Smooth muscle cell (in vitro differentiated cells): ENCODE data around the gene APBA1. TPM values are rescaled to one million over a fixed set of nuclear protein-coding genes. Genes with fewer than 3 reads are reported as not detected.

Experiments
- DNase-seq: peaks from one replicate; lab custom pipeline; 2025; ENCODE audit not compliant: unreplicated experiment; lab: John Stamatoyannopoulos, UW
- H2AFZ ChIP-seq: fragments of 200-600 bp; sonication (generic); 2 replicates; pipeline ENCODE4 v1.6.0; 2016; ENCODE audit warnings: antibody characterized with exemption, low read depth, mild to moderate bottlenecking
- H3F3A ChIP-seq: fragments of 200-600 bp; sonication (generic); 2 replicates; pipeline ENCODE4 v1.6.0; 2017; ENCODE audit warnings: antibody characterized with exemption, low read depth
- H3K27ac ChIP-seq: fragments of 200-600 bp; sonication (generic); 2 replicates; pipeline ENCODE4 v1.5.1; 2016; ENCODE audit warnings: low read depth, mild to moderate bottlenecking
- H3K27me3 ChIP-seq: fragments of 200-600 bp; sonication (generic); 2 replicates; pipeline ENCODE4 v1.6.1; 2016; ENCODE audit warnings: low read depth, mild to moderate bottlenecking
- H3K36me3 ChIP-seq: fragments of 200-600 bp; sonication (generic); 2 replicates; pipeline ENCODE4 v1.5.1; 2016; ENCODE audit warnings: low read depth
- H3K4me1 ChIP-seq: fragments of 200-600 bp; sonication (generic); 2 replicates; pipeline ENCODE4 v1.5.1; 2016; ENCODE audit warnings: low read depth
- H3K4me2 ChIP-seq: fragments of 200-600 bp; sonication (generic); 2 replicates; pipeline ENCODE4 v1.6.0; 2016; ENCODE audit warnings: mild to moderate bottlenecking
- H3K4me3 ChIP-seq: fragments of 200-600 bp; sonication (generic); 2 replicates; pipeline ENCODE4 v1.5.1; 2016; ENCODE audit warnings: mild to moderate bottlenecking
- H3K79me2 ChIP-seq: fragments of 200-600 bp; sonication (generic); 2 replicates; pipeline ENCODE4 v1.6.0; 2016; ENCODE audit warnings: low read depth, mild to moderate bottlenecking
- H3K9ac ChIP-seq: fragments of 200-600 bp; sonication (generic); 2 replicates; pipeline ENCODE4 v1.6.0; 2016; ENCODE audit warnings: low read depth
- H3K9me3 ChIP-seq: fragments of 200-600 bp; sonication (generic); replicated peaks from 2 replicates; pipeline ENCODE4 v1.5.1; 2016; ENCODE audit warnings: low read depth
- H4K20me1 ChIP-seq: fragments of 200-600 bp; sonication (generic); 2 replicates; pipeline ENCODE4 v1.6.0; 2016; ENCODE audit warnings: low read depth
- CTCF ChIP-seq: fragments of 200-600 bp; sonication (generic); IDR thresholded peaks from 2 replicates; pipeline ENCODE4 v1.5.1; 2017; ENCODE audit warnings: borderline replicate concordance, mild to moderate bottlenecking, antibody characterized with exemption; ENCODE audit not compliant: insufficient read depth, poor library complexity, severe bottlenecking
- WGBS: methylation state at CpG from one replicate; pipeline ENCODE4 v1.1.7; 2016; ENCODE audit warnings: low lambda C conversion rate; 5-methylcytosine and 5-hydroxymethylcytosine counted together
- polyA plus RNA-seq: library from polyadenylated mRNA; unstranded; fragments of >200 nt; fragmentation: Nextera tagmentation; extraction: Ambion mirVana; gene quantifications from 2 replicates; pipeline ENCODE4 v1.2.1, GENCODE V29; 2016
- total RNA-seq: library from RNA; depleted of rRNA; stranded (reverse); fragments of >200 nt; gene quantifications from 2 replicates; pipeline ENCODE4 v1.2.3, GENCODE V29; 2014

APBA1 gene
- total and polyA plus RNA-seq, 2 experiments from 2014 or later, result 1.4 to 6.1 TPM

GRCh38 chr9:69660304-69660703, 11.9 kb downstream of the APBA1 start:
- peaks cover 7% of the 10 kb centered on the region for H3K27me3 ChIP-seq
- H3K36me3 ChIP-seq, result no peaks in the 10 kb centered on the region
- no peak overlapping the region for H3K4me3 ChIP-seq
- H3K9me3 ChIP-seq, result no peaks in the 10 kb centered on the region
- WGBS, result 33% methylated on average over 2 of the region's 2 CpGs
- no peaks in the 10 kb centered on the region for H3F3A ChIP-seq
- no peaks in the 10 kb centered on the region for H3K79me2 ChIP-seq
- no peak overlapping the region for H3K9ac ChIP-seq
- TF ChIP-seq CTCF, result no peak
- DNase-seq, result no peak
- H4K20me1 ChIP-seq, result no peaks in the 10 kb centered on the region
- no peak overlapping the region for H2AFZ ChIP-seq
- H3K4me1 ChIP-seq, result no peaks in the 10 kb centered on the region
- H3K4me2 ChIP-seq, result peak overlapping the region; percentile 25
- H3K27ac ChIP-seq, result no peak overlapping the region

- H3K9ac ChIP-seq, result no peak overlapping the region
- H3K4me1 ChIP-seq, result no peaks in the 10 kb centered on the region
- no peak for DNase-seq
- WGBS, result 59% methylated on average over 3 of the region's 3 CpGs
- no peak overlapping the region for H3K4me2 ChIP-seq
- H3K27ac ChIP-seq, result no peak overlapping the region
- no peak for TF ChIP-seq CTCF
- no peaks in the 10 kb centered on the region for H3K9me3 ChIP-seq
- no peaks in the 10 kb centered on the region for H3K36me3 ChIP-seq
- no peaks in the 10 kb centered on the region for H3K79me2 ChIP-seq
- no peaks in the 10 kb centered on the region for H4K20me1 ChIP-seq
- peaks cover 2% of the 10 kb centered on the region for H3K27me3 ChIP-seq
- no peak overlapping the region for H2AFZ ChIP-seq
- no peaks in the 10 kb centered on the region for H3F3A ChIP-seq
- H3K4me3 ChIP-seq, result no peak overlapping the region
These were observed 13.0 kb downstream of the APBA1 start for GRCh38 chr9:69658987-69659675.

- TF ChIP-seq CTCF, result no peak
- H3K27ac ChIP-seq, result no peak overlapping the region
- no peaks in the 10 kb centered on the region for H3K9me3 ChIP-seq
These were observed 14.9 kb downstream of the APBA1 start for GRCh38 chr9:69657269-69657668.

GRCh38 chr9:69655065-69655464, 17.1 kb downstream of the APBA1 start:
- no peak for TF ChIP-seq CTCF
- Histone ChIP-seq H3K27me3 (no peaks in the 10 kb centered on the region), H3K4me1 (no peaks in the 10 kb centered on the region), H4K20me1 (no peaks in the 10 kb centered on the region), H3K27ac (no peak overlapping the region), H3K4me2 (no peak overlapping the region), H3K4me3 (no peak overlapping the region), H3K79me2 (no peaks in the 10 kb centered on the region), H3K9ac (no peak overlapping the region), H3F3A (no peaks in the 10 kb centered on the region), H3K9me3 (no peaks in the 10 kb centered on the region), H3K36me3 (no peaks in the 10 kb centered on the region), H2AFZ (no peak overlapping the region)
- DNase-seq, result no peak
- 100% methylated on average over 2 of the region's 2 CpGs for WGBS

More at GRCh38 chr9:69657269-69657668, 14.9 kb downstream of the APBA1 start:
- Histone ChIP-seq H4K20me1 (no peaks in the 10 kb centered on the region), H3K79me2 (no peaks in the 10 kb centered on the region), H3F3A (no peaks in the 10 kb centered on the region), H3K4me3 (no peak overlapping the region), H3K9ac (no peak overlapping the region), H3K4me1 (no peaks in the 10 kb centered on the region), H3K27me3 (no peaks in the 10 kb centered on the region), H3K36me3 (no peaks in the 10 kb centered on the region), H3K4me2 (no peak overlapping the region), H2AFZ (no peak overlapping the region)
- no peak for DNase-seq
